Colon (tissue), 2 donors: ENCODE data around the gene TMEM184C.
A peak's percentile ranks its signal among the peaks of the same experiment; 100 is the strongest.

ENCODE experiments used
- FAIRE-seq: peaks from 2 replicates; lab custom pipeline; 2012; peaks lifted over from hg19 to GRCh38; lab: Jason Lieb, UNC
- donor health status: control.
- donor health status: control.

Gene TMEM184C

GRCh38 chr4:147617173-147617840 is at the start of gene TMEM184C:
TMEM184C (plus strand) TSS chr4:147617397; CDS start chr4:147617957, 560 bp downstream.
- peak; percentile 73 for FAIRE-seq

DNA sequence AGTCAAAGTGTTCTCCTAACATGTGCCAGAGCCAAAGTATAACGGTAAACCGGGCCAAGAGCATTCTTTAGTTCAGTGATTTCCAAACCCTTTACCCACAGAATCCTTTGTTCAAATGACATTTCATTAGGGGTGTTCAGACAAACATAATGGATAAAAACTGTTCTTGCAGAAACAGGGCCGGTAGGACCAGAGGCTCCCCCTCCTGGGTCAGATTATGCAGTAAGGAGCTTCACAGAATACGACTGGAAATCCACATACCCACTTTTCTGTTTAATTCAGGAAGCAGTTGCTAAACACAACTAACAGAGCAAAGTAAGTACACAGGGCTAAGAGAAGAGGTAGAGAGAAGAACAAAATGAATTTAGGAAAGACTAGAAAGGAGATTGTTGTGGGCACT is 46.6 kb upstream of the TMEM184C start:
- no peak for FAIRE-seq

DNA sequence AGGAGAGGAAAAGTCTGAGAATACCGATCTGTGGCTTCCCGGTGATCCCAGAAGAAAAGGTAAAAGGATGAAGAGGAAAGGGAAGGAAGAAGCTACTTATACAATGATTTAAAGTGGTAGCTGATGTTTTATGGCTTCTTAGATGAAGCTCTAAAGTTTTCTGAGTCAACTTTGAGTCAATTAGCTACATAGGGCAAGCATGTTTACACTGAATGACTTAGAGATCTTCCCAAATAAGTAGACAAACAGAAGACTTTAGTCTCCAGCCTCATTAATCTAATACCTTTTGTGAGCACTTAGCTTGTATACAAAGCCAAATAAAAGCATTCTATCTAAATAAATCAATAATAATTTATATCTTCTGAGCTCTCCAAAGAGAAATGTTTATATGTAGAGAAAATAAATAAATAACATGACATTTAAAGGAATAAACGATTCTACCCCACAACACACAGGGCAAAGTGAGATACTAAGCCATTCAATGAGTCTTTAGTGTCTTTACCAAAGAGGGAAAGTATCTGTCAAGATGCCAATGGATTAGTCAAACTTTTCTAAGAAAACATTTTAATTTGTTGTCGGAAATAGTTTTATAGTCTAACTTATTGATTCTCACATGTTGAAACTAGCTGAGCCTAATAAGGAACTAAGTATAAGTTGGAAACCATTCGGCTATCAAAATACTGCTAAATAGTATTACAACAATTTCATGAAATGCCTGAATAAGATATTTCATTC is 46.0 kb upstream of the TMEM184C start:
- no peak for FAIRE-seq

DNA sequence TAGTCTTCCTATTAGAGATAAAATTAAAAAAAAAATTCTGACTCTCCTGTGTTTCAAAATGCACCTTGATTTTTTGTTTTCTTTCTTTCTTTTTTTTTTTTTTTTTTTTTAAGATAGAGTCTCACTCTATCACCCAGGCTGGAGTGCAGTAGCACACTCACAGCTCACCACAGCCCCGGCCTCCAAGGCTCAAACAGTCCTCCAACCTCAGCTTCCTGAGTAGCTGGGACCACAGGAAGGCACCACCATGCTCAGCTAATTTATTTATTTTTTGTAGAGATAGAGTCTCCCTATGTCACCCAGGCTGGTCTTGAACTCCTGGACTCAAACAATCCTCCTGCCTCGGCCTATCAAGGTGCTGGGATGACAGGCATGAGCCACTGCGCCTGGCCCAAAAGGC is 41.1 kb upstream of the TMEM184C start:
- FAIRE-seq = no peak

- FAIRE-seq = no peak
Observed at GRCh38 chr4:147578051-147578476, 39.1 kb upstream of the TMEM184C start.

GRCh38 chr4:147578593-147578992 is 38.6 kb upstream of the TMEM184C start:
- FAIRE-seq = no peak

- FAIRE-seq = no peak
Observed at GRCh38 chr4:147580396-147580795, 36.8 kb upstream of the TMEM184C start.

DNA sequence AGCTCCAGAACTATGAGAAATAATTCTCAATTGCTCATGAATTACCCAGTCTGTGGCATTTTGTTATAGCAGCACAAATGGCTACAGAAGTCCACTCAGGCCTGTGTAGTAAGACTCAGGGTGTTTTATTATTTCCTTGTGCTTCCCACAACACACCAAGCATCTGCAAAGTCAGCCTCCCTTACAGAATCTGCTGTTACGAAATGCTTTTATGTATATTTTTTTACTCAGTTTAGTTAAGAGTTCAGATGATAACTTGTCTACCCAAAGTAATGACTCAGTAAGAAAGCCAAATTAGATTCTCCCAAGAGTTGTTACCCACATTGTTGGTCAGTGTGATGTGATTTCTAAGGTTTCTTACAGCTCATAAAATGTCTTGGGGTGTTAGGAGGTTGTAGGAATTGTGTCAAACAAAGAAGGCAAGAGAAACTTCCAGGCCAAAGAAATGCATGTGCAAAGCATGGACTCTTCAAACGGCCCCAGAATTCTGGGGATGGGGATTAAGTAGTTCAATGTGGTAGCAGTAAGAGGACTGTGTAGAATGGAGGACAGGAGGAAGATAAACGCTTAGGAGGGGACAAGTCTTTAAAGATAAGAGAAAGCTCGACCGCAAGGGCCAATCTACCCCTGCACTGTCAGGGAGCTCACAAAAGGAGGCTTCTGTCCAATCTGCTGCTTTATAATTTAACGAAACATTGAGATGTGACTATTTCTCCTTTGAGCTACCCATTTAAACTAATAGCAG is 35.4 kb upstream of the TMEM184C start:
- FAIRE-seq = no peak

DNA sequence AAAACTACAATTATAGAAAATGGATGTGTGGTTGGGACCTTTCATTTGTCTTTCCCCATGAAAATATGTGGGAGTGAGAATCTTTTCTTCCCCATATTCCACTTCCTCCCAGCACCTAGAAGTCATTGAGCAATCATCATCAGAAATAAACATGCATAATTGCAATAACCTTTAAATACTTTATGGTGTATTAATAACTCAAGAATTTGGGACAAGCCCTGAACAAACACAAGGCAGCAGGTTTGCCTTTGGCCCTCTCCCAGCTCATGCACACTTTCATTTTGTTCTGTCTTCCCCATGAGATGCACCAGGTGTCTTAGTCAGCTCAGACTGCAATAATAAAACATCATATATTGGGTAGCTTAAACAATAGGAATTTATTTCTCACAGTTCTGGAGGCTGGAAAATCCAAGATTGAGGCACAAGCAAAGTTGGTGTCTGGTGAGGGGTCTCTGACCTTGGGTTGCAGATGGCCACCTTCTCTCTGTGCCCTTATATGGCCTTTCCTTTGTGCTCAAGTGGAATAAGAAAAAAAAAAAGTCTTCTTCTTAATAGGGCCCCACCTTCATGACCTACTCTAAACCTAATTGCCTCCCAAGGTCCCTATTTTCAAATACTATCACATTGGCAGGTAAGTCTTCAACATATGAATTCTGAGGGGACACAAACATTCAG is 34.7 kb upstream of the TMEM184C start:
- no peak for FAIRE-seq

DNA sequence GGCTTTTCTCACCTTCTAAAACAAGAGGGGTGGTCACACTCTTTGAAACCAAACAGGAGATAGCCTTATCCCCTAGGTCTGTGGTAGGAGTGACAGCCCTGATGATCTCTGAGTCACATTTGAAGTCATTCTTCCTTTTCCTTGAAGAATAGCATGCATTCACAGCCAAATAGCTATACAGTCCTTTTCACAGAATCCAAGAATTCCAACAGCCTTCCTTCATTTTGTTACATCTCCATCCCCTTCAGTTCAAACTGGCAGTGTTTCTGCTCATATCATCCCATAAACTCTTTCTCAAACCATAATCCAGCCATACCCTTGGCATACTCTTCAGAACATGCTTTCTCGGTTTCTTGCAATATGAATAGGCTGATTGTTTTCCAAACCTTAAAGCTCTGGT is 33.3 kb upstream of the TMEM184C start:
- FAIRE-seq = no peak

- no peak for FAIRE-seq
Observed at GRCh38 chr4:147586032-147586431, 31.2 kb upstream of the TMEM184C start.

GRCh38 chr4:147586637-147587036 is 30.6 kb upstream of the TMEM184C start:
- no peak for FAIRE-seq

GRCh38 chr4:147587041-147587440 is 30.2 kb upstream of the TMEM184C start:
- no peak for FAIRE-seq

DNA sequence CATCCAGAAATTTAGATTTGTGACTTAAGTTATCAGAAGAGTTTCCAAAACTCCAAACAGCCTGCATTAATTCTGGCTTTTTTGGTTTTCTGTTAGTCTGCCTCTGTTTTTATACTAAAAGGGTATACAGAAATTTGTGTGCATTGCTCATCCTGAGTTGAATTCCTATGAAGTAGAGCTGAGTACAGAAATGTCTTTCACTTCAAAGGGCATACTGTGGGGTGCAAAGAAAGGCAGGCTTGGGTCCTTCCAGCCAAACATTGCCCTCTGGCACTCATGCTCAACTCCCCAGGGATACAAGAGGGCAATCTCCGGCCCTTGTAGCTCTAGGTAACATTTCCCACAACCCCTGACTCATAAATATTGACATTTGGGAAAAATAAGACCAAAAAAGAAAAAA is 27.6 kb upstream of the TMEM184C start:
- FAIRE-seq = no peak

- no peak for FAIRE-seq
Observed at GRCh38 chr4:147590249-147590920, 26.8 kb upstream of the TMEM184C start.

DNA sequence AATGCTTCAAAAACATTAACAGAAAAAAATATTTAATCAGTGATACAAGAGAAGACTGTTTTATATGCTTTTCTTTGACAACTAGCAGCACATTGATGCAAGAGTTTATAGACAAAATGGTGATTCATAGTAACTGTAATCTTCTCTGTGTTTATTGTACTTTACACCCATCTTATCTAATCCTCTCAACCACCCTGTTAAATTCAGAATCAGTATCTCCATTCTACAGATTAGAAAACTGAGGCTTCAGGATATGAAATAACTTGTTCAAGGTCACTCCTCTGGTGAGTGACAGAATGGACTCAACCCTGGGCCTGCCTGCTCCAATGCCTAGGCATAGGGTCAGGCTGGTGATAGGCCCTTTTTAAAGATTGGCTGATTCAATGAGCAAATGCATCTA is 26.1 kb upstream of the TMEM184C start:
- FAIRE-seq = no peak

- FAIRE-seq = no peak
Observed at GRCh38 chr4:147594107-147594506, 23.1 kb upstream of the TMEM184C start.

- FAIRE-seq = no peak
Observed at GRCh38 chr4:147594578-147594977, 22.6 kb upstream of the TMEM184C start.

GRCh38 chr4:147596377-147596776 is 20.8 kb upstream of the TMEM184C start:
- no peak for FAIRE-seq

GRCh38 chr4:147596981-147597380 is 20.2 kb upstream of the TMEM184C start:
- no peak for FAIRE-seq

- no peak for FAIRE-seq
Observed at GRCh38 chr4:147597561-147597960, 19.6 kb upstream of the TMEM184C start.

DNA sequence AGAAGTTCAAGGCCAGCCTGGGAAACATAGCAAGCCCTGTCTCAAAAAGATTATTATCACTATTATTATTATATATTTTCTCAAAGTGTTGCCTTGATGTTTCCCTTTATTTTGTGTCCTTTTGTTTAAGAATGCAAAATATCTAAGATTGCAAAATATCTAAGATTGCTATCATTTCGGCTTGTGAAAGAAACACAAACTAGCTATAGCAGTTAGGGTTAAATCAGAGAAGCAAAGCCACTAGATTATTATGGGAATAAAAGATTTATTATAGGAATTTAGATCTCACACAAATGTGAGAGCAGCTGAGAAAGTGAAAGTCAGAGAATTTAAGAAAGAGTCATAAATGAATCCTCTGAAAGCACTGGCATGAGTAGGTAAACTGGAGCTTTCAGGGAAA is 18.0 kb upstream of the TMEM184C start:
- FAIRE-seq = no peak
